ENCODE measurements around the gene APBA1. TPM values are rescaled to one million over a fixed set of nuclear protein-coding genes. Genes with fewer than 3 reads are reported as not detected.

APBA1 gene
- total RNA-seq, 1 experiment from 2014 or later, result 0.05 TPM

DNA sequence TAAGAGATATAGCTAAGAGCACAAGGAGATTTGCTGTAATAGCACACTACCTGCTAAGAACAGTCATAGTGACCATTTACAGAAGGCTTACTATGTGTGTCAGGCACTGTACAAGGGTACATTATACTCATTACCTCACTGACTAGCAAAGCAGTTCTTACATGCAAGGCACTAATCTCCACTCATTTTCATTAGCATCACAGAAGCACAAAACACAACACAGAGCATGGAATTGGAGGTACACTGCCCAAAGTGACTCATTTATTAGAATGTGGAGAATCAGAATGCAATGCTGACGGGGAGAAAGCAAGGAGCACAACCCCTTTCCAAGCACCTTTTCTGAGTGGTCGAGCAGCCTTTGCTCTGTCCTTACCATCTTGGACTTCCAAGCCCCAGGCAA is 177.4 kb downstream of the APBA1 start:
- CTCF ChIA-PET, result no interaction called here
- no peak for DNase-seq (ENCODE audit: low read depth, low spot score)
- in situ Hi-C loops (cut with HindIII; ENCODE audit: low pct_unique_long_range_greater_than_20kb, low sequenced_read_pairs), result no loop called here

DNA sequence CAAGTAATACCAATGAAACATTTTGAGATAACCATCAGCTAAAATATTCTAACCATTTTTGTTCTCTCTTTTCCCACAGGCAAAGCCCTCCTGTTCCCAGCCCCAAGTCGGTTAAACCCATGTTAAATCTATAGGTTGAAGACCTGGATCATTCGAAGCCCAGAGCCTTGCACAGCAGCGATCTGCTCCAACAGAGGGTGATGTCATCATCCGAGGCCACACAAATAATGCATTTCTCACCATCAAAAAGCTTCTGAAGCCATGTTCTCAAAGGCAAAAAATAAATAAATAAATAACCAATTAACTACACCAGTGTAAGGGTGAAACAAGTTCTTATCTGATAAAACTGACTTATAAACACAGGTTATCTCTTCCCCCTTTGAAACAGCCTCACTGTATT is 178.0 kb downstream of the APBA1 start:
- Histone ChIP-seq H3K27ac (ENCODE audit: low read length) (no peak overlapping the region), H3K4me3 (ENCODE audit: low read depth in 2 of 2, low read length in 2 of 2) (no peak overlapping the region), H3K27me3 (ENCODE audit: control insufficient read depth, insufficient read depth, low read length) (no peaks in the 10 kb centered on the region), H3K36me3 (ENCODE audit: control insufficient read depth, insufficient read depth, low read length) (no peaks in the 10 kb centered on the region), H3K9me3 (ENCODE audit: control insufficient read depth, insufficient read depth, low read depth, low read length) (no peaks in the 10 kb centered on the region), H3K4me1 (ENCODE audit: control insufficient read depth, insufficient read depth, low read length) (no peaks in the 10 kb centered on the region)
- no TSS peak for BruUV-seq (replicated peaks)
- in situ Hi-C loops (cut with HindIII; ENCODE audit: low pct_unique_long_range_greater_than_20kb, low sequenced_read_pairs) (no loop called here), intact Hi-C loops (cut with micrococcal nuclease; ENCODE audit: unreplicated experiment) (no loop called here)
- ChIA-PET POLR2A (no interaction called here), CTCF (no interaction called here)
- DNase-seq (ENCODE audit: low read depth, low spot score) (no peak), ATAC-seq (no peak)
- no peak for TF ChIP-seq TCF7L2 (IDR thresholded peaks at IDR 0.05; ENCODE audit: low read depth, low read length)
- TF ChIP-seq, protein P1, sequence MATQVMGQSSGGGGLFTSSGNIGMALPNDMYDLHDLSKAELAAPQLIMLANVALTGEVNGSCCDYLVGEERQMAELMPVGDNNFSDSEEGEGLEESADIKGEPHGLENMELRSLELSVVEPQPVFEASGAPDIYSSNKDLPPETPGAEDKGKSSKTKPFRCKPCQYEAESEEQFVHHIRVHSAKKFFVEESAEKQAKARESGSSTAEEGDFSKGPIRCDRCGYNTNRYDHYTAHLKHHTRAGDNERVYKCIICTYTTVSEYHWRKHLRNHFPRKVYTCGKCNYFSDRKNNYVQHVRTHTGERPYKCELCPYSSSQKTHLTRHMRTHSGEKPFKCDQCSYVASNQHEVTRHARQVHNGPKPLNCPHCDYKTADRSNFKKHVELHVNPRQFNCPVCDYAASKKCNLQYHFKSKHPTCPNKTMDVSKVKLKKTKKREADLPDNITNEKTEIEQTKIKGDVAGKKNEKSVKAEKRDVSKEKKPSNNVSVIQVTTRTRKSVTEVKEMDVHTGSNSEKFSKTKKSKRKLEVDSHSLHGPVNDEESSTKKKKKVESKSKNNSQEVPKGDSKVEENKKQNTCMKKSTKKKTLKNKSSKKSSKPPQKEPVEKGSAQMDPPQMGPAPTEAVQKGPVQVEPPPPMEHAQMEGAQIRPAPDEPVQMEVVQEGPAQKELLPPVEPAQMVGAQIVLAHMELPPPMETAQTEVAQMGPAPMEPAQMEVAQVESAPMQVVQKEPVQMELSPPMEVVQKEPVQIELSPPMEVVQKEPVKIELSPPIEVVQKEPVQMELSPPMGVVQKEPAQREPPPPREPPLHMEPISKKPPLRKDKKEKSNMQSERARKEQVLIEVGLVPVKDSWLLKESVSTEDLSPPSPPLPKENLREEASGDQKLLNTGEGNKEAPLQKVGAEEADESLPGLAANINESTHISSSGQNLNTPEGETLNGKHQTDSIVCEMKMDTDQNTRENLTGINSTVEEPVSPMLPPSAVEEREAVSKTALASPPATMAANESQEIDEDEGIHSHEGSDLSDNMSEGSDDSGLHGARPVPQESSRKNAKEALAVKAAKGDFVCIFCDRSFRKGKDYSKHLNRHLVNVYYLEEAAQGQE (IDR thresholded peaks at IDR 0.05; ENCODE audit: insufficient read depth in 1 of 2, low read depth in 2 of 2, low read length in 1 of 2), result no peak
- no peak for TF ChIP-seq POLR2AphosphoS5 (IDR thresholded peaks at IDR 0.05; ENCODE audit: low read depth, low read length)
- TF ChIP-seq SIN3A (IDR thresholded peaks at IDR 0.05; ENCODE audit: borderline replicate concordance, insufficient read depth, low read depth, low read length), result no peak
- TF ChIP-seq, protein P2, sequence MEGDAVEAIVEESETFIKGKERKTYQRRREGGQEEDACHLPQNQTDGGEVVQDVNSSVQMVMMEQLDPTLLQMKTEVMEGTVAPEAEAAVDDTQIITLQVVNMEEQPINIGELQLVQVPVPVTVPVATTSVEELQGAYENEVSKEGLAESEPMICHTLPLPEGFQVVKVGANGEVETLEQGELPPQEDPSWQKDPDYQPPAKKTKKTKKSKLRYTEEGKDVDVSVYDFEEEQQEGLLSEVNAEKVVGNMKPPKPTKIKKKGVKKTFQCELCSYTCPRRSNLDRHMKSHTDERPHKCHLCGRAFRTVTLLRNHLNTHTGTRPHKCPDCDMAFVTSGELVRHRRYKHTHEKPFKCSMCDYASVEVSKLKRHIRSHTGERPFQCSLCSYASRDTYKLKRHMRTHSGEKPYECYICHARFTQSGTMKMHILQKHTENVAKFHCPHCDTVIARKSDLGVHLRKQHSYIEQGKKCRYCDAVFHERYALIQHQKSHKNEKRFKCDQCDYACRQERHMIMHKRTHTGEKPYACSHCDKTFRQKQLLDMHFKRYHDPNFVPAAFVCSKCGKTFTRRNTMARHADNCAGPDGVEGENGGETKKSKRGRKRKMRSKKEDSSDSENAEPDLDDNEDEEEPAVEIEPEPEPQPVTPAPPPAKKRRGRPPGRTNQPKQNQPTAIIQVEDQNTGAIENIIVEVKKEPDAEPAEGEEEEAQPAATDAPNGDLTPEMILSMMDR (IDR thresholded peaks at IDR 0.05), result no peak

More for the DNA sequence above, 177.4 kb downstream of the APBA1 start:
- ATAC-seq, result no peak
- intact Hi-C loops (cut with micrococcal nuclease; ENCODE audit: unreplicated experiment), result no loop called here
- no peaks in the 10 kb centered on the region for H3K9me3 ChIP-seq (ENCODE audit: control insufficient read depth, insufficient read depth, low read depth, low read length)
- no peak overlapping the region for H3K27ac ChIP-seq (ENCODE audit: low read length)
- H3K4me1 ChIP-seq (ENCODE audit: control insufficient read depth, insufficient read depth, low read length), result no peaks in the 10 kb centered on the region
- BruUV-seq (replicated peaks), result no TSS peak
- H3K4me3 ChIP-seq (ENCODE audit: low read depth in 2 of 2, low read length in 2 of 2), result no peak overlapping the region
- H3K27me3 ChIP-seq (ENCODE audit: control insufficient read depth, insufficient read depth, low read length), result no peaks in the 10 kb centered on the region
- POLR2A ChIA-PET, result no interaction called here
- TF ChIP-seq, protein P1 (IDR thresholded peaks at IDR 0.05; ENCODE audit: insufficient read depth in 1 of 2, low read depth in 2 of 2, low read length in 1 of 2), result no peak
- TF ChIP-seq, protein P2 (IDR thresholded peaks at IDR 0.05), result no peak
- TF ChIP-seq SIN3A (IDR thresholded peaks at IDR 0.05; ENCODE audit: borderline replicate concordance, insufficient read depth, low read depth, low read length) (no peak), POLR2AphosphoS5 (IDR thresholded peaks at IDR 0.05; ENCODE audit: low read depth, low read length) (no peak), TCF7L2 (IDR thresholded peaks at IDR 0.05; ENCODE audit: low read depth, low read length) (no peak)
- no peaks in the 10 kb centered on the region for H3K36me3 ChIP-seq (ENCODE audit: control insufficient read depth, insufficient read depth, low read length)
